Measurements from ENCODE around the gene AEBP1. TPM values are rescaled to one million over a fixed set of nuclear protein-coding genes. Genes with fewer than 3 reads are reported as not detected.

The AEBP1 gene
- total RNA-seq, 4 donors from 2014 or later = 38.9 to 151 (median 57.6) TPM

DNA sequence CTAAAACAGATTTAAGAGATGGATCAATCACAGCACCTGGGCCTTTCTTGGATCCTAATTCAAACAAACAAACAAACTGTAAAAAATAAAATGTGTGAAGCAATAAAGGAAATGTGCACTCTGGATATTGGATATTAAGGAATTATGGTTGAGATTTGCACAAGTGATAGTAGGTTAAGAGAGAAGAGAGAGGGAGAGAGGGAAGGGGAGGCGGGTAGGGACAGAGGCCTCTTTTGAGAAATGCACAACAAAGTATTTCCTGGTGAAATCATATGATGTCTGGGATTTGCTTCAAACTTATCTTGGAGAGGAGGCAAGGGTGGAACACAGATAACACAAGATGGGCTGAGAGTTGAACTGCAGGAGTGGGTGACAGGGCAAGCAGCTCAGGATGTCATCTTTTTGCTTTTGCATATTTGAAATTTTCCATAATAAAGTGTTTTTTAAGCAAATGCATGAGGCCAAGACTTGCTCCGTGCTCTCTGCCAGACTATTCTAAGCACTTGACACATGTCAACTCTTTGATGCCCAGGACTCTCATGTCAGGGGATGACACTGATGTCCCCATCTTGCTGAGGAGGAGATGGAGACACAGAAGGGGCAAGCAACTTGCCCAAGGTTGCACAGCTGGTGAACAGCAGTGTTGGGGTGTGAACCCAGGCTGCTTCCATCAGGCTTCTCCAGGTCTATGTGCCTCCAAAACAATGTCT lies 9.1 kb upstream of the AEBP1 start:
- H3K4me1 ChIP-seq = no peaks in the 10 kb centered on the region

DNA sequence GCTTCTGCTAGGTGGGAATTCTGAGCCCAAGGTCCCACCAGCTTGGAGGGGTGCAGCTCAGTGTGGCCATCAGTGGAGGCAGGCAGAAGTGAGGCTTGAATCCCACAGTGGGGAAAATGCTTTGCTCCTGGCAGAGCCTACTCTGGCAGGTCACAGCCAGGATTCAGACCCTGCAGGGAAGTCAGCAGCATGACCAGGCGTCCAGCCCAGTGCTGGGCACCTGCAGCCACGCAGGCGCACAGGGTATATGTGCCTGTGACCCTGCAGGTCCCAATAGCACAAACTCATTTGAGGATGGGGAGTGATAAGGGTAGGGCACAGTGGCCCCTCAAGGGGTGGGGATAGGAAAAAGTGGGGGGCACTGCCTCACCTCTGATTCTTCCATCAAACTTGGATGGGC lies 8.4 kb upstream of the AEBP1 start:
- no peaks in the 10 kb centered on the region for H3K4me1 ChIP-seq
- H3K27me3 ChIP-seq = no peaks in the 10 kb centered on the region
- no peak overlapping the region for H3K4me3 ChIP-seq (replicated peaks in 1 of 3)
- H3K36me3 ChIP-seq = no peaks in the 10 kb centered on the region
- 91 to 100% methylated on average over 3 of the region's 3 CpGs for WGBS, 2 donors
- DNase-seq = no peak
- intact Hi-C loops (cut with DNase I) = no loop called here
- no peaks in the 10 kb centered on the region for H3K9me3 ChIP-seq
- TF ChIP-seq, protein P1, sequence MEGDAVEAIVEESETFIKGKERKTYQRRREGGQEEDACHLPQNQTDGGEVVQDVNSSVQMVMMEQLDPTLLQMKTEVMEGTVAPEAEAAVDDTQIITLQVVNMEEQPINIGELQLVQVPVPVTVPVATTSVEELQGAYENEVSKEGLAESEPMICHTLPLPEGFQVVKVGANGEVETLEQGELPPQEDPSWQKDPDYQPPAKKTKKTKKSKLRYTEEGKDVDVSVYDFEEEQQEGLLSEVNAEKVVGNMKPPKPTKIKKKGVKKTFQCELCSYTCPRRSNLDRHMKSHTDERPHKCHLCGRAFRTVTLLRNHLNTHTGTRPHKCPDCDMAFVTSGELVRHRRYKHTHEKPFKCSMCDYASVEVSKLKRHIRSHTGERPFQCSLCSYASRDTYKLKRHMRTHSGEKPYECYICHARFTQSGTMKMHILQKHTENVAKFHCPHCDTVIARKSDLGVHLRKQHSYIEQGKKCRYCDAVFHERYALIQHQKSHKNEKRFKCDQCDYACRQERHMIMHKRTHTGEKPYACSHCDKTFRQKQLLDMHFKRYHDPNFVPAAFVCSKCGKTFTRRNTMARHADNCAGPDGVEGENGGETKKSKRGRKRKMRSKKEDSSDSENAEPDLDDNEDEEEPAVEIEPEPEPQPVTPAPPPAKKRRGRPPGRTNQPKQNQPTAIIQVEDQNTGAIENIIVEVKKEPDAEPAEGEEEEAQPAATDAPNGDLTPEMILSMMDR (IDR thresholded peaks at IDR 0.05) = no peak
- no peak for TF ChIP-seq POLR2A (IDR thresholded peaks at IDR 0.05)
- H3K27ac ChIP-seq = no peak overlapping the region

More for the DNA sequence above, 9.1 kb upstream of the AEBP1 start:
- Histone ChIP-seq H3K4me3 (replicated peaks in 1 of 3) (no peak overlapping the region), H3K27me3 (no peaks in the 10 kb centered on the region), H3K9me3 (no peaks in the 10 kb centered on the region), H3K36me3 (no peaks in the 10 kb centered on the region), H3K27ac (no peak overlapping the region)
- WGBS, 2 donors = 67 to 78% methylated on average over 2 of the region's 2 CpGs
- intact Hi-C loops (cut with DNase I) = no loop called here
- DNase-seq = no peak
- no peak for TF ChIP-seq POLR2A (IDR thresholded peaks at IDR 0.05)
- TF ChIP-seq, protein P1 (IDR thresholded peaks at IDR 0.05) = no peak

DNA sequence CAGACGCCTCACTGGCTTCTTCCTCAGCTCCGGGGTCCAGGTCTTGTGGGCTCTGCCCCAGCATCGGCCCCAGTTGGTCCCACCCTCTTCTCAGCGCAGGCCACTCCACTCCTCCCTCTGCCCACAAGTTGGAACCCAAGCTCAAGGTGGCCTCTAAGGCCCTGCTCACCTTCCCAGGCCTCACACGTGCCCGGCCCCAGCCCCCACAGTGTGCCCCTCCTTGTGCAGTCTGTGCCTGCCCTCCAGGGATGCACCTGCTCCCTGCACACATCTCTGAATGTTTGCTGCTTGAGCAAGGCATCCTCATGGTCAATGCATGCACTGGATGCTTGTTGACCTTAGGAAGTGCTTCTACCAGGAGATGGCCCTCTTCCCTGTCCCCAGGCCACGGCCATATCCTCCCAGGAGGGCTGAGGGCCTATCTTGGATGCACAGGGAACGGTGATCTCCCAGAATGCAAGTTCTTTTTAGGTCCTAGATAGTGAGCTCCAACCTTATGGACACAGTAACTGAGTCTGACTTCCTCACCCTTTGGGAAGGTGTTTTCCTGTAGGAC lies 7.7 kb upstream of the AEBP1 start:
- TF ChIP-seq, protein P1 (IDR thresholded peaks at IDR 0.05) = no peak
- TF ChIP-seq POLR2A (IDR thresholded peaks at IDR 0.05) = no peak
- intact Hi-C loops (cut with DNase I) = no loop called here
- Histone ChIP-seq H3K4me3 (replicated peaks in 1 of 3) (no peak overlapping the region), H3K9me3 (no peaks in the 10 kb centered on the region), H3K27me3 (no peaks in the 10 kb centered on the region), H3K36me3 (no peaks in the 10 kb centered on the region), H3K27ac (no peak overlapping the region), H3K4me1 (no peaks in the 10 kb centered on the region)
- DNase-seq = no peak
- 75 to 77% methylated on average over 8 of the region's 8 CpGs for WGBS, 2 donors

GRCh38 chr7:44097064-44097932 lies 6.8 kb upstream of the AEBP1 start:
- 85 to 87% methylated on average over 9 of the region's 9 CpGs for WGBS, 2 donors
- Histone ChIP-seq H3K4me3 (replicated peaks in 1 of 3) (no peak overlapping the region), H3K27me3 (no peaks in the 10 kb centered on the region), H3K9me3 (no peaks in the 10 kb centered on the region), H3K36me3 (no peaks in the 10 kb centered on the region), H3K27ac (no peak overlapping the region), H3K4me1 (no peaks in the 10 kb centered on the region)
- no peak for TF ChIP-seq POLR2A (IDR thresholded peaks at IDR 0.05)
- TF ChIP-seq, protein P1 (IDR thresholded peaks at IDR 0.05) = no peak
- intact Hi-C loops (cut with DNase I) = no loop called here
- no peak for DNase-seq
